Measurements from ENCODE around the gene MOV10. TPM values are rescaled to one million over a fixed set of nuclear protein-coding genes. Genes with fewer than 3 reads are reported as not detected.
A peak's percentile ranks its signal among the peaks of the same experiment; 100 is the strongest.

MOV10 gene
- total and polyA plus RNA-seq, 2 experiments from 2014 or later: 62.0 to 96.2 TPM

- Histone ChIP-seq H3K9me3 (ENCODE audit: low read depth) (no peaks in the 10 kb centered on the region), H3K27ac (peak overlapping the region; percentile 91), H3K4me1 (ENCODE audit: low read depth) (peaks cover 39% of the 10 kb centered on the region), H3K4me3 (no peak overlapping the region), H3K27me3 (no peaks in the 10 kb centered on the region), H3K36me3 (peaks cover 14% of the 10 kb centered on the region)
- TF ChIP-seq, protein P1, sequence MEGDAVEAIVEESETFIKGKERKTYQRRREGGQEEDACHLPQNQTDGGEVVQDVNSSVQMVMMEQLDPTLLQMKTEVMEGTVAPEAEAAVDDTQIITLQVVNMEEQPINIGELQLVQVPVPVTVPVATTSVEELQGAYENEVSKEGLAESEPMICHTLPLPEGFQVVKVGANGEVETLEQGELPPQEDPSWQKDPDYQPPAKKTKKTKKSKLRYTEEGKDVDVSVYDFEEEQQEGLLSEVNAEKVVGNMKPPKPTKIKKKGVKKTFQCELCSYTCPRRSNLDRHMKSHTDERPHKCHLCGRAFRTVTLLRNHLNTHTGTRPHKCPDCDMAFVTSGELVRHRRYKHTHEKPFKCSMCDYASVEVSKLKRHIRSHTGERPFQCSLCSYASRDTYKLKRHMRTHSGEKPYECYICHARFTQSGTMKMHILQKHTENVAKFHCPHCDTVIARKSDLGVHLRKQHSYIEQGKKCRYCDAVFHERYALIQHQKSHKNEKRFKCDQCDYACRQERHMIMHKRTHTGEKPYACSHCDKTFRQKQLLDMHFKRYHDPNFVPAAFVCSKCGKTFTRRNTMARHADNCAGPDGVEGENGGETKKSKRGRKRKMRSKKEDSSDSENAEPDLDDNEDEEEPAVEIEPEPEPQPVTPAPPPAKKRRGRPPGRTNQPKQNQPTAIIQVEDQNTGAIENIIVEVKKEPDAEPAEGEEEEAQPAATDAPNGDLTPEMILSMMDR (IDR thresholded peaks at IDR 0.05; ENCODE audit: low read depth, low read length): no peak
- no peak for DNase-seq (ENCODE audit: low read depth in 1 of 2, low spot score in 1 of 2)
Observed at GRCh38 chr1:112699425-112700144, 25.1 kb downstream of the MOV10 start.

DNA sequence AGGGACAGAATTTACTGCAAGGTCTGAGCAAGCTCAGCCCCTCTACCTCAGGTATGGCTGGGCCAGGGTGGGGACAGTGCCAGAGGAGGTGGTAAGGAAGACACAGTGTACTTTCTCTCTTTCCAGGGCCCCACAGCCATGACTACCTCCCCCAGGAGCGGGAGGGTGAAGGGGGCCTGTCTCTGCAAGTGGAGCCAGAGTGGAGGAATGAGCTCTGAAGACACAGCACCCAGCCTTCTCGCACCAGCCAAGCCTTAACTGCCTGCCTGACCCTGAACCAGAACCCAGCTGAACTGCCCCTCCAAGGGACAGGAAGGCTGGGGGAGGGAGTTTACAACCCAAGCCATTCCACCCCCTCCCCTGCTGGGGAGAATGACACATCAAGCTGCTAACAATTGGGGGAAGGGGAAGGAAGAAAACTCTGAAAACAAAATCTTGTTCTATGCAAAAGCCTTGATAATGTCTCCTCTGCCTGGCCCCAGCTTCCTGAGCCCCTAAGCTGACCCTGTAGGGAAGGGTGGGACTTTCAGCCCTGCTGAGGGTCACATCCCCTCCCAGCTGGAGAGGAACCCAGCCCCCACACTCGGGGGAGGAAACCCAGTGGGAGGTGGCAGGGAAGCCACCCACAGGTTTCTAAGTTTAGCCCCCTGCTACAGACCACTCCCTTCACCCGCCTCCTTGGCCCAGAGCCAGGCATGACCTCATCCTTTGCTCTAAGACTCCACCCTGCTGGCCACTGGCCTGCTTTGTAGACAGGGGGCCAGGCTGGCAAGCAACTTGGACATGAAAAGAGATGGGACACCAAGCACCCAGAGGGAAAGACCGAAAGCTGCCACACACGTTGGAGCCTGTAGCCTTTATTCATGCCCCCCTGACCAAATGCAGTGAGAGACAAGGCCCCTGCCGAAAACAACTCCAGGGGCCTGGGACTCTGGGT is 26.1 kb downstream of the MOV10 start:
- Histone ChIP-seq H3K36me3 (peaks cover 11% of the 10 kb centered on the region), H3K27me3 (no peaks in the 10 kb centered on the region), H3K27ac (peak overlapping the region; percentile 91), H3K4me3 (no peak overlapping the region), H3K9me3 (ENCODE audit: low read depth) (no peaks in the 10 kb centered on the region), H3K4me1 (ENCODE audit: low read depth) (peaks cover 46% of the 10 kb centered on the region)
- peak; percentile 97 for DNase-seq (ENCODE audit: low read depth in 1 of 2, low spot score in 1 of 2)
- TF ChIP-seq, protein P1 (IDR thresholded peaks at IDR 0.05; ENCODE audit: low read depth, low read length): no peak

DNA sequence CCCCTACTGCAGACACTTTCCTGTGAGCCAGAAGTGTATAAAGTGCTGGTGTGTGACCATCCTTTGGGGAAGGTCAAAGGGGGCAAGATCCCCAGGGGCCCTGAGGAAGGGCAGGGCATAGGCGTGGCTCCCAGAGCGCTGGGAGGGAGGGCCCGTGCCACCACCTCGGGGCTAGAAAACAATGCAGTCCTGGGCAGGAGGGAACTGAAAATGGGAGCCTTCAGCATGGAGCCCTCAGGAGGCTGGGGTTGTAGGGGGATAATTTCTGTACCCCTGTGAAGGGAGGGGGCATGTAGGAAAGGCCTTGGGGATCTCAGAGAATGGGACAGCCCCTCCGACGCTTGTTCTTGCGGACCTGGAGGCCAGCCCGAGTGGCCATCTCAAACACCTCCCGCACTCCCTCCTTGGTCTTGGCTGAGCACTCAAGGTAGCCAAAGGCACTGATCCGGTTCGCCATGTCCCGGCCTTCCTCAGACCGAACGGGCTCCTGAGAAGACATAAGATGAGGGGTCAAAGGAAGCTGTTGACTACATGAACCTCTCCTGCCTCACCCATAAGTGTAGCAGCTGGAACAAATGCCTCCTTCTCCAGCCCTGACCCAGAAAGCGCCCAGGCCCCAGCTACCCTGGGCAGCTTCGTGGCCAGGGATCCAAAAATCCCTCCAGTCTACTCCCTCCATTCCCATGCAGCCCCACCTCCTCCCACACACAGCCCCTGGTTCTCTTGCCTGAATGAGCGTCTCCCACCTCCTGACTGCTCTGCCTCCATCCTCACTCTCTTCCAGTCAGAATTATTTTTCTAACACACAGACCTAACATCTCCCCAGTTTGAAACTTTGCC is 27.0 kb downstream of the MOV10 start:
- Histone ChIP-seq H3K4me1 (ENCODE audit: low read depth) (peaks cover 51% of the 10 kb centered on the region), H3K9me3 (ENCODE audit: low read depth) (no peaks in the 10 kb centered on the region), H3K27me3 (no peaks in the 10 kb centered on the region), H3K27ac (peak overlapping the region; percentile 91), H3K36me3 (peaks cover 9% of the 10 kb centered on the region), H3K4me3 (no peak overlapping the region)
- DNase-seq (ENCODE audit: low read depth in 1 of 2, low spot score in 1 of 2): no peak
- TF ChIP-seq, protein P1 (IDR thresholded peaks at IDR 0.05; ENCODE audit: low read depth, low read length): no peak

- H3K4me1 ChIP-seq (ENCODE audit: low read depth): peaks cover 51% of the 10 kb centered on the region
- H3K36me3 ChIP-seq: peaks cover 5% of the 10 kb centered on the region
- H3K4me3 ChIP-seq: no peak overlapping the region
- TF ChIP-seq, protein P1 (IDR thresholded peaks at IDR 0.05; ENCODE audit: low read depth, low read length): no peak
- no peak for DNase-seq (ENCODE audit: low read depth in 1 of 2, low spot score in 1 of 2)
- peak overlapping the region; percentile 91 for H3K27ac ChIP-seq
- H3K27me3 ChIP-seq: no peaks in the 10 kb centered on the region
- no peaks in the 10 kb centered on the region for H3K9me3 ChIP-seq (ENCODE audit: low read depth)
Observed at GRCh38 chr1:112702067-112702395, 27.6 kb downstream of the MOV10 start.

All from cardiac muscle cell (in vitro differentiated cells and primary cell).